GM18870 (cell line): ENCODE measurements around the gene HES1.
A peak's percentile ranks its signal among the peaks of the same experiment; 100 is the strongest.
"Not testable (repeated sequence)": the region's sequence is repeated elsewhere in the genome, so short reads cannot be mapped to it uniquely, and the experiment has no call there.

Source experiments
- ATAC-seq: cut with Tn5 transposase; IDR thresholded peaks from one replicate; pipeline ENCODE4 v1.9.1; 2021; ENCODE audit warnings: moderate library complexity; ENCODE audit not compliant: unreplicated experiment

HES1 gene

GRCh38 chr3:194124193-194124592 is 11.8 kb upstream of the HES1 start:
- ATAC-seq, result no peak

GRCh38 chr3:194125442-194125841 is 10.5 kb upstream of the HES1 start:
- no peak for ATAC-seq

- ATAC-seq, result no peak
These were observed 9.2 kb upstream of the HES1 start for GRCh38 chr3:194126790-194127189.

- ATAC-seq, result no peak
These were observed 7.6 kb upstream of the HES1 start for GRCh38 chr3:194128202-194128918.

- not testable (repeated sequence) for ATAC-seq
These were observed 7.0 kb upstream of the HES1 start for GRCh38 chr3:194128919-194129295.

- no peak for ATAC-seq
These were observed 6.3 kb upstream of the HES1 start for GRCh38 chr3:194129581-194130133.

- no peak for ATAC-seq
These were observed 5.8 kb upstream of the HES1 start for GRCh38 chr3:194130188-194130587.

GRCh38 chr3:194130807-194131589 is 5.0 kb upstream of the HES1 start:
- ATAC-seq, result peak; percentile 69

GRCh38 chr3:194132465-194133286 is 3.3 kb upstream of the HES1 start:
- ATAC-seq, result no peak

GRCh38 chr3:194133661-194134230 is 2.2 kb upstream of the HES1 start:
- ATAC-seq, result no peak

GRCh38 chr3:194134231-194134756 is 1.7 kb upstream of the HES1 start:
- no peak for ATAC-seq

- ATAC-seq, result no peak
These were observed 1.0 kb upstream of the HES1 start for GRCh38 chr3:194134757-194135515.

GRCh38 chr3:194135516-194135805 is 487 bp upstream of the HES1 start:
- no peak for ATAC-seq

GRCh38 chr3:194136519-194137007 is 615 bp downstream of the HES1 start:
- ATAC-seq, result no peak

- no peak for ATAC-seq
These were observed 1.1 kb downstream of the HES1 start for GRCh38 chr3:194137008-194137505.

GRCh38 chr3:194137506-194138474 is 1.8 kb downstream of the HES1 start:
- ATAC-seq, result peak; percentile 30

- ATAC-seq, result no peak
These were observed 2.8 kb downstream of the HES1 start for GRCh38 chr3:194138732-194139070.

- ATAC-seq, result no peak
These were observed 3.3 kb downstream of the HES1 start for GRCh38 chr3:194139071-194139813.
